ENCODE results near the gene ANO2.

DNA sequence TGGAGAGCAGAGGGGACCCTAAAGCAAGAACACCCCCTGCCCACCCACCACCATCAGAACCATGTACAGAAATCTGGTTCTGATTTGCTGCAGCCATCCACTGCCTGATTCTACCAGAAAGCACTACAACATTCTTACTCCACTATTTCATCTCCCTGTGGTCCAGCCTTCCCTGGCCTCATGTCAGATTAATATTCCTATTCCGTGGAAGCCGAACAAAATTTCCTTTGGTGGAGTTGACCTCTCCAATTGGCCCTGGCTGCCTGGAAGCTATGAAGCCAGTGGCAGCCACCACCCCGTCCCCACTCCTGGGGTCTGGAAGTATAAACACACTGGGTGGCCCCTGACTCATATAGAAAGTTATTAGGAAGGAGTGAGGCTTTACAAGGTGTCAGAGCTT, 60.2 kb downstream of the ANO2 start:
- TF ChIP-seq, protein P1, sequence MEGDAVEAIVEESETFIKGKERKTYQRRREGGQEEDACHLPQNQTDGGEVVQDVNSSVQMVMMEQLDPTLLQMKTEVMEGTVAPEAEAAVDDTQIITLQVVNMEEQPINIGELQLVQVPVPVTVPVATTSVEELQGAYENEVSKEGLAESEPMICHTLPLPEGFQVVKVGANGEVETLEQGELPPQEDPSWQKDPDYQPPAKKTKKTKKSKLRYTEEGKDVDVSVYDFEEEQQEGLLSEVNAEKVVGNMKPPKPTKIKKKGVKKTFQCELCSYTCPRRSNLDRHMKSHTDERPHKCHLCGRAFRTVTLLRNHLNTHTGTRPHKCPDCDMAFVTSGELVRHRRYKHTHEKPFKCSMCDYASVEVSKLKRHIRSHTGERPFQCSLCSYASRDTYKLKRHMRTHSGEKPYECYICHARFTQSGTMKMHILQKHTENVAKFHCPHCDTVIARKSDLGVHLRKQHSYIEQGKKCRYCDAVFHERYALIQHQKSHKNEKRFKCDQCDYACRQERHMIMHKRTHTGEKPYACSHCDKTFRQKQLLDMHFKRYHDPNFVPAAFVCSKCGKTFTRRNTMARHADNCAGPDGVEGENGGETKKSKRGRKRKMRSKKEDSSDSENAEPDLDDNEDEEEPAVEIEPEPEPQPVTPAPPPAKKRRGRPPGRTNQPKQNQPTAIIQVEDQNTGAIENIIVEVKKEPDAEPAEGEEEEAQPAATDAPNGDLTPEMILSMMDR (conservative IDR thresholded peaks at IDR 0.05; ENCODE audit: low read depth, low read length) = no peak
- TF ChIP-seq EZH2 (IDR thresholded peaks at IDR 0.05; ENCODE audit: low read length, unreplicated experiment) (no peak), EZH2phosphoT487 (IDR thresholded peaks at IDR 0.05; ENCODE audit: borderline replicate concordance, low read length) (no peak)
